Brain microvascular endothelial cell (primary cell): Measurements from ENCODE around the gene CCDC43.
"Not testable (repeated sequence)": the region's sequence is repeated elsewhere in the genome, so short reads cannot be mapped to it uniquely, and the experiment has no call there.

Experiments
- DNase-seq: peaks from one replicate; pipeline ENCODE4 v3.0.0-alpha.2; 2020
- H3K27ac ChIP-seq: fragments of 250-450 bp; sonication (Bioruptor Pico); 2 replicates; pipeline ENCODE4 v1.5.1; 2020; ENCODE audit warnings: mild to moderate bottlenecking, moderate library complexity
- H3K27me3 ChIP-seq: fragments of 250-450 bp; sonication (Bioruptor Pico); replicated peaks from 2 replicates; pipeline ENCODE4 v1.5.1; 2020; ENCODE audit warnings: mild to moderate bottlenecking
- H3K36me3 ChIP-seq: fragments of 250-450 bp; sonication (Bioruptor Pico); replicated peaks from 2 replicates; pipeline ENCODE4 v1.5.1; 2020; ENCODE audit warnings: mild to moderate bottlenecking
- H3K4me3 ChIP-seq: 2 replicates; pipeline ENCODE4 v1.5.1; 2011; ENCODE audit warnings: low read depth, mild to moderate bottlenecking, control low read depth, low read length, moderate library complexity
- CTCF ChIP-seq: IDR thresholded peaks from 2 replicates; pipeline ENCODE4 v1.5.1; 2011; ENCODE audit warnings: low read depth, mild to moderate bottlenecking, moderate library complexity, low read length, control low read depth, inconsistent platforms; ENCODE audit errors: missing control alignments
- in situ Hi-C: cut with HindIII; loops from 2 replicates; pipeline ENCODE4 v1.10.0; 2017; ENCODE audit warnings: low sequenced_read_pairs, low pct_ligation_motif_present

The CCDC43 gene

GRCh38 chr17:44690746-44691306 is 1.2 kb upstream of the CCDC43 start:
- H3K27ac ChIP-seq, H3K36me3 ChIP-seq, DNase-seq, H3K4me3 ChIP-seq, H3K27me3 ChIP-seq, in situ Hi-C loops: not testable (repeated sequence)
- TF ChIP-seq CTCF = peak; percentile 14

DNA sequence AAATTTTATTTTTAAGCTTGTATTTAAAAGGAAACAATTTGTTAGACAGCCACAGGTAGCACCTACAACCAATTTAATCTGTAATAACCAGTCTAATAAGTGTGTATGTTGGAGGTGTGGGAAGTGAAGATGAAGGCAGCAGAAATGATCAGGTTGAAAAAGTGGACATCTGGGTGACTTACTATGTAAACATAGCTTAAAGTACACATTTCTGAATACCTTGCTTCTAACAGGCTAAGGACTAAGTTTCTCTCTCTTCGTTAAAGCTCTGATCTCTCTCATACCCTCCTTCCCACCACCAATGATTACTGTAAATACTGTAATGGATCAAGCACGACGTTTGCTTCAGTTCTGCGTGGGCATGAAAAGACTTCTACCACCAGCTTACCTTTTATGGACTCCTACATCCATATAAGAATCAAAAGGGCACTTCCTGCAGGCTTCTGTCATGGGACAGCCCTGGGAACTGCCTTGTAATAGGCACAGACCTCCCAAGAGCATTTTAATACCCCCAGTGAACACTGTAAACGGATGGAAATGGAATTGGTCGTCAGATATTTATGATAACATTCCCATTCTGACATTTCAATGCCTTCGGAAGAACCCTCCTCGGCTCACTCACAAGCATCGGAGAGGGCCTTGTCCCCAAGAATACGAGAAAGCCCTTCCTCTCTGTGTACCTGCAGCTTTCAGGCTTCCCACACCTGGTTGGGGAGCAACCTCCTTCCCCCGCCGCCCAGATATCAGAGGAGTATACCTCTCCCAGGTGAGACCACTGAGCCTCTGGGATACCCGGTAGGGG is 700 bp downstream of the CCDC43 start:
- no peaks in the 10 kb centered on the region for H3K27me3 ChIP-seq
- H3K27ac ChIP-seq = peak overlapping the region; percentile 80
- H3K36me3 ChIP-seq = peaks cover under 1% of the 10 kb centered on the region
- no peak for TF ChIP-seq CTCF
- in situ Hi-C loops = no loop called here
- no peak for DNase-seq
- H3K4me3 ChIP-seq = peak overlapping the region; percentile 97

DNA sequence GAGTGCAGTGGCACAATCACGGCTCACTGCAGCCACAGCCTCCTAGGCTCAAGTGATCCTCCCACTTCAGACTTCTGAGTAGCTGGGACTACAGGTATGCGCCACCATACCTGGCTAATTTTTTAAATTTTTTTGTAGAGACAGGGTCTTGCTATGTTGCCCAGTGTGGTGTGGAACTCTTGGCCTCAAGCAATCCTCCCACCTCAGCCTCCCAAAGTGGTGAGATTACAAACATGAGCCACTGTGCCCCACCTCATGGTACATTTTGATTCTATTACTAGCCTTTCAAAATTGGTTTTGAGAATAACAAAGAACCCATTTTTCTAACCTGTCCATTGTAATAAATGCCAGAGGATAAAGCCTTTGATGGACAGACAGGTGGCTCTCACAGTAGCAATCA is 1.4 kb downstream of the CCDC43 start:
- in situ Hi-C loops = no loop called here
- no peak for TF ChIP-seq CTCF
- H3K4me3 ChIP-seq = no peak overlapping the region
- peaks cover 5% of the 10 kb centered on the region for H3K36me3 ChIP-seq
- H3K27ac ChIP-seq = no peak overlapping the region
- DNase-seq = no peak
- no peaks in the 10 kb centered on the region for H3K27me3 ChIP-seq

DNA sequence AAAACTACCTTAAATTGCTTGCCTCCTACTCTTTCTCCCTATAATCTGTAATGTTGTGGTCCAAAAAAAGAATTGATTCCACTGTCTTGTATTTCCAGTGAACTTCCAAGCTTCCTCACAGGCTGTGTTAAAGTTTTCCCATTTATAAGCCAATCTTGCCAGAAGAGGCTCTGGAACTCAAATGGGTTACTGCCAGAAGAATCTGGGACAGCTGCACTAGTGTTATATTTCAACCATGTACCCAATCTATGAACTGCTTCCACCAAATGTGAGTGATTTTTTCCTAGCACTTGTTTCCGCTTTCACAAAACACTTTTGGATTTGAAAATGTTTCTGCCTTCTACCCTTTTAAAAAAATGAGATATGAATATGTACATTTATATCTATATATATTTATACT is 1.8 kb downstream of the CCDC43 start:
- H3K27me3 ChIP-seq = no peaks in the 10 kb centered on the region
- in situ Hi-C loops = no loop called here
- peaks cover 9% of the 10 kb centered on the region for H3K36me3 ChIP-seq
- DNase-seq = no peak
- no peak overlapping the region for H3K27ac ChIP-seq
- TF ChIP-seq CTCF = no peak
- H3K4me3 ChIP-seq = no peak overlapping the region

- in situ Hi-C loops, H3K4me3 ChIP-seq, H3K27me3 ChIP-seq, H3K27ac ChIP-seq, DNase-seq: not testable (repeated sequence)
- H3K36me3 ChIP-seq = peaks cover 23% of the 10 kb centered on the region
Observed at GRCh38 chr17:44683303-44683702, 6.3 kb downstream of the CCDC43 start.

DNA sequence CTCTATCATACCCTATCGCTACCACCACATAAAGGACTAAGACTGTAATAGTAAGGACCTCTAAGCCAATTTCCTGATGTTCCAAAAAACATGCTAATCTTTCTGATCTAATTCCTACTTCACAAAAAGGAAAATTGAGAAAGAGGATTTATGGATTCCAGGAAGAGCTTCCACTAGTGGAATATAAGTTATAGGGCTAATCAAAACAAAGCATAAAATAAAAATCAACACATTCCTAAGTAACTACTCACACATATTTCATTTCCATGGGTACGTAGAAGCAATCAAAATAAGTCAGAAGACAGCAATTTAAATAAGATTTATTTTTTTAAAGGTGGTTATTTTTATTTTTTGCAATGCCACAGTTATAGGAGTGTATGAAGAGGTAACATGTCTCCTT is 12.4 kb downstream of the CCDC43 start:
- no peak for TF ChIP-seq CTCF
- Histone ChIP-seq H3K4me3 (no peak overlapping the region), H3K27ac (no peak overlapping the region), H3K36me3 (peaks cover 14% of the 10 kb centered on the region), H3K27me3 (no peaks in the 10 kb centered on the region)
- DNase-seq = no peak
- in situ Hi-C loops = no loop called here
